Mesenchymal stem cell (in vitro differentiated cells and primary cell): ENCODE measurements around the gene PIK3IP1.

Experiments used
- DNase-seq: peaks from one replicate; pipeline ENCODE4 v3.0.0-alpha.2; 2013
- H2AFZ ChIP-seq: one replicate; pipeline ENCODE4 v1.6.1; 2013; ENCODE audit warnings: low read depth, mild to moderate bottlenecking, control low read depth, inconsistent platforms, low read length, moderate library complexity
- H2AK5ac ChIP-seq: 2 replicates; pipeline ENCODE4 v1.6.1; 2013; ENCODE audit warnings: low read length, moderate library complexity, mild to moderate bottlenecking, inconsistent platforms; ENCODE audit not compliant: severe bottlenecking
- H2BK120ac ChIP-seq: one replicate; pipeline ENCODE4 v1.6.1; 2013; ENCODE audit warnings: low read depth, mild to moderate bottlenecking, inconsistent platforms, low read length, moderate library complexity
- H2BK12ac ChIP-seq, 2 experiments: one replicate each; pipeline ENCODE4 v1.6.1; 2013; ENCODE audit warnings: inconsistent platforms in 2 of 2, low read length in 2 of 2, mild to moderate bottlenecking in 2 of 2, moderate library complexity in 2 of 2, control low read depth in 1 of 2
- H2BK15ac ChIP-seq: one replicate; pipeline ENCODE4 v1.6.1; 2013; ENCODE audit warnings: mild to moderate bottlenecking, low read depth, inconsistent platforms; ENCODE audit not compliant: poor library complexity, severe bottlenecking
- H2BK5ac ChIP-seq: 2 replicates; pipeline ENCODE4 v1.6.1; 2013; ENCODE audit warnings: low read depth, mild to moderate bottlenecking, low read length, control low read depth, inconsistent platforms; ENCODE audit not compliant: poor library complexity, severe bottlenecking
- H3K14ac ChIP-seq, 2 experiments: one replicate each; pipeline ENCODE4 v1.6.1; 2013; ENCODE audit warnings: inconsistent platforms in 2 of 2, low read length in 2 of 2, control low read depth in 1 of 2, mild to moderate bottlenecking in 1 of 2, moderate library complexity in 1 of 2
- H3K18ac ChIP-seq, 2 experiments: one replicate each; pipeline ENCODE4 v1.6.1; 2013; ENCODE audit warnings: inconsistent platforms in 2 of 2, low read length in 2 of 2, control low read depth in 1 of 2, low read depth in 1 of 2, mild to moderate bottlenecking in 1 of 2
- H3K23ac ChIP-seq, 2 experiments: one replicate each; pipeline ENCODE4 v1.6.1; 2013; ENCODE audit warnings: inconsistent platforms in 2 of 2, low read length in 2 of 2, mild to moderate bottlenecking in 2 of 2, moderate library complexity in 2 of 2, control low read depth in 1 of 2
- H3K27ac ChIP-seq: 2 replicates; pipeline ENCODE4 v1.5.1; 2013; ENCODE audit warnings: mild to moderate bottlenecking, moderate library complexity, low read length, control low read depth, inconsistent platforms; ENCODE audit not compliant: poor library complexity, severe bottlenecking
- H3K27me3 ChIP-seq, 2 experiments: 2 replicates each; pipeline versions ENCODE4 v1.6.1 to v1.7.0; 2013; ENCODE audit warnings: low read length in 2 of 2, mild to moderate bottlenecking in 2 of 2, moderate library complexity in 2 of 2, control low read depth in 1 of 2, inconsistent platforms in 1 of 2; ENCODE audit not compliant: control insufficient read depth in 1 of 2, insufficient read depth in 1 of 2
- H3K36me3 ChIP-seq, 2 experiments: 2 replicates each; pipeline versions ENCODE4 v1.6.1 to v1.7.0; 2013; ENCODE audit warnings: low read length in 2 of 2, control low read depth in 1 of 2, inconsistent platforms in 1 of 2, low read depth in 1 of 2, mild to moderate bottlenecking in 1 of 2; ENCODE audit not compliant: insufficient read depth in 2 of 2, control insufficient read depth in 1 of 2
- H3K4ac ChIP-seq, 2 experiments: one replicate each; pipeline ENCODE4 v1.6.1; 2013; ENCODE audit warnings: inconsistent platforms in 2 of 2, low read length in 2 of 2, mild to moderate bottlenecking in 2 of 2, moderate library complexity in 2 of 2, control low read depth in 1 of 2, low read depth in 1 of 2
- H3K4me1 ChIP-seq: 2 replicates; pipeline ENCODE4 v1.6.1; 2013; ENCODE audit warnings: low read depth, low read length, control low read depth; ENCODE audit not compliant: control insufficient read depth, insufficient read depth
- H3K4me2 ChIP-seq: 2 replicates; pipeline ENCODE4 v1.6.1; 2013; ENCODE audit warnings: low read length, mild to moderate bottlenecking, inconsistent platforms; ENCODE audit not compliant: poor library complexity, severe bottlenecking
- H3K4me3 ChIP-seq, 2 experiments: 2 replicates each; pipeline versions ENCODE4 v1.5.1 to v1.7.0; 2013; ENCODE audit warnings: low read length in 2 of 2, mild to moderate bottlenecking in 2 of 2, control low read depth in 1 of 2, low read depth in 1 of 2; ENCODE audit not compliant: insufficient read depth in 1 of 2
- H3K79me1 ChIP-seq: replicated peaks from 2 replicates; pipeline ENCODE4 v1.6.1; 2013; ENCODE audit warnings: mild to moderate bottlenecking, control low read depth, low read length, inconsistent platforms; ENCODE audit not compliant: poor library complexity, severe bottlenecking
- H3K9ac ChIP-seq: 2 replicates; pipeline ENCODE4 v1.7.0; 2013; ENCODE audit warnings: mild to moderate bottlenecking, low read length, moderate library complexity
- H3K9me3 ChIP-seq: 2 replicates; pipeline ENCODE4 v1.7.0; 2013; ENCODE audit warnings: mild to moderate bottlenecking, low read length; ENCODE audit not compliant: control insufficient read depth
- H4K8ac ChIP-seq: one replicate; pipeline ENCODE4 v1.6.1; 2013; ENCODE audit warnings: inconsistent platforms, mild to moderate bottlenecking, low read length, moderate library complexity
- H4K91ac ChIP-seq: one replicate; pipeline ENCODE4 v1.6.1; 2013; ENCODE audit warnings: mild to moderate bottlenecking, low read length, inconsistent platforms
- WGBS: methylation state at CpG from one replicate; pipeline ENCODE4 v1.1.7; 2013; ENCODE audit warnings: mixed read lengths; 5-methylcytosine and 5-hydroxymethylcytosine counted together

Gene PIK3IP1

GRCh38 chr22:31339148-31339832 lies 47.0 kb upstream of the PIK3IP1 start:
- Histone ChIP-seq H3K4ac (no peak overlapping the region), H3K23ac (no peak overlapping the region), H4K8ac (no peak overlapping the region), H3K14ac (peak overlapping the region in 1 of 2 experiments; percentile 2), H2AFZ (no peak overlapping the region), H3K27ac (no peak overlapping the region), H3K4me3 (no peak overlapping the region), H2BK120ac (no peak overlapping the region), H3K4me2 (no peak overlapping the region), H2AK5ac (no peak overlapping the region), H3K36me3 (peaks cover 58 to 59% of the 10 kb centered on the region in 2 experiments), H2BK5ac (no peak overlapping the region), H2BK12ac (no peak overlapping the region), H3K9me3 (no peaks in the 10 kb centered on the region), H3K27me3 (no peaks in the 10 kb centered on the region), H3K4me1 (peaks cover 26% of the 10 kb centered on the region), H2BK15ac (no peak overlapping the region), H3K9ac (no peak overlapping the region), H3K79me1 (peaks cover 48% of the 10 kb centered on the region), H3K18ac (no peak overlapping the region), H4K91ac (no peak overlapping the region)
- no peak for DNase-seq
- WGBS, result 98% methylated on average over 6 of the region's 6 CpGs

- H3K14ac ChIP-seq, result peak overlapping the region in 1 of 2 experiments; percentile 3
- H3K4me1 ChIP-seq, result peaks cover 11% of the 10 kb centered on the region
- H3K36me3 ChIP-seq, result peaks cover 62 to 69% of the 10 kb centered on the region in 2 experiments
- WGBS, result 83% methylated on average over 5 of the region's 5 CpGs
- H2BK5ac ChIP-seq, result no peak overlapping the region
- DNase-seq, result no peak
- H3K79me1 ChIP-seq, result peaks cover 48% of the 10 kb centered on the region
- no peak overlapping the region for H2BK15ac ChIP-seq
- no peak overlapping the region for H3K9ac ChIP-seq
- no peak overlapping the region for H2AK5ac ChIP-seq
- H3K27ac ChIP-seq, result no peak overlapping the region
- no peak overlapping the region for H3K4ac ChIP-seq
- H3K23ac ChIP-seq, result no peak overlapping the region
- no peak overlapping the region for H4K91ac ChIP-seq
- H4K8ac ChIP-seq, result no peak overlapping the region
- no peak overlapping the region for H2BK120ac ChIP-seq
- no peaks in the 10 kb centered on the region for H3K27me3 ChIP-seq
- no peak overlapping the region for H2AFZ ChIP-seq
- no peak overlapping the region for H3K4me3 ChIP-seq
- no peak overlapping the region for H3K4me2 ChIP-seq
- H3K18ac ChIP-seq, result no peak overlapping the region
- H3K9me3 ChIP-seq, result no peaks in the 10 kb centered on the region
- no peak overlapping the region for H2BK12ac ChIP-seq
These were observed 44.9 kb upstream of the PIK3IP1 start for GRCh38 chr22:31337178-31337577.

GRCh38 chr22:31334329-31334728 lies 42.0 kb upstream of the PIK3IP1 start:
- Histone ChIP-seq H3K18ac (no peak overlapping the region), H2BK12ac (no peak overlapping the region), H3K9me3 (no peaks in the 10 kb centered on the region), H3K14ac (no peak overlapping the region), H2BK120ac (no peak overlapping the region), H2AK5ac (no peak overlapping the region), H3K79me1 (peaks cover 31% of the 10 kb centered on the region), H3K4me1 (peaks cover 11% of the 10 kb centered on the region), H3K27ac (no peak overlapping the region), H4K91ac (no peak overlapping the region), H2BK15ac (no peak overlapping the region), H3K27me3 (no peaks in the 10 kb centered on the region), H2BK5ac (no peak overlapping the region), H3K36me3 (peaks cover 47 to 60% of the 10 kb centered on the region in 2 experiments), H2AFZ (no peak overlapping the region), H3K9ac (no peak overlapping the region), H4K8ac (no peak overlapping the region), H3K4ac (no peak overlapping the region), H3K23ac (no peak overlapping the region), H3K4me2 (no peak overlapping the region), H3K4me3 (no peak overlapping the region)
- no peak for DNase-seq
- WGBS, result 100% methylated on average over 5 of the region's 5 CpGs

GRCh38 chr22:31333641-31334040 lies 41.4 kb upstream of the PIK3IP1 start:
- Histone ChIP-seq H4K91ac (no peak overlapping the region), H3K27me3 (no peaks in the 10 kb centered on the region), H3K4me2 (no peak overlapping the region), H2BK120ac (no peak overlapping the region), H3K9me3 (no peaks in the 10 kb centered on the region), H3K4ac (no peak overlapping the region), H3K18ac (no peak overlapping the region), H3K79me1 (peaks cover 30% of the 10 kb centered on the region), H2BK5ac (no peak overlapping the region), H3K23ac (no peak overlapping the region), H3K14ac (no peak overlapping the region), H3K4me3 (no peak overlapping the region), H3K4me1 (peaks cover 16% of the 10 kb centered on the region), H2AK5ac (no peak overlapping the region), H3K9ac (no peak overlapping the region), H2BK15ac (no peak overlapping the region), H3K27ac (no peak overlapping the region), H3K36me3 (peaks cover 48 to 60% of the 10 kb centered on the region in 2 experiments), H2BK12ac (no peak overlapping the region), H2AFZ (no peak overlapping the region), H4K8ac (no peak overlapping the region)
- DNase-seq, result no peak
- WGBS, result 100% methylated on average over 2 of the region's 2 CpGs
